ENCODE results near the gene EIF4G3. TPM values are rescaled to one million over a fixed set of nuclear protein-coding genes. Genes with fewer than 3 reads are reported as not detected.

EIF4G3 gene
- total RNA-seq, 1 donor: 58.6 TPM

DNA sequence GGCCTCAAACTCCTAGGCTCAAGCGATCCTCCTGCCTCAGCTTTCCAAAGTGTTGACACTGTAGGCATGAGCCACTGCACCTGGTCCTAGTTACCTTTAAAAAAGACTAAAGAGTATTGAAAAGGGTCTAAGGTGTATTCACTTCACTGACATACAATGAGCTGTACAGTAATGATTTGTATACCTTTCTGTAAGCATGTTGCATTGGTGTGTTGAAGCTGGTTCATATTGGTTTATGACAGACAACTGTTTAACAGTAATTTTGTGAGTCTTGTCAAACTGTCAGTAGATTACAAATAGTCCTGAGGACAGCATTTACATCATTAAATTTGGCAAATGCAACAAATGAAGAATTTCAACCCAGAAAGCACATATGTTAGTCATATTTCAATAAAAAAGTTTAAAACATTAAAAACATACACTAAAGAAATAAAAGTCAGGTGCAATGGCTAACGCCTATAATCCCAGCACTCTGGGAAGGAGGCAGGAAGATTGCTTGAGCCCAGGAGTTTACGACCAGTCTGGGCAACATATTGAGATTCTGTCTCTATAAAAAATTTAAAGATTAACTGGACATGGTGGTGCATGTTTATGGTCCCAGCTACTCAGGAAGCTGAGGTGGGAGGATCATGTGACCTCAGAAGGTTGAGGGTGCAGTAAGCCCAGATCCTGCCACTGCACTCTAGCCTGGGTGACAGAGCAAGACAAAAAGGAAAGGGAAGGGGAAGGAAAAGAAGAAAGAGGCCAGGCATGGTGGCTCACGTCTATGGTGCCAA lies 301.3 kb downstream of the EIF4G3 start:
- no peak for DNase-seq (ENCODE audit: low read depth)
- TF ChIP-seq, protein P1, sequence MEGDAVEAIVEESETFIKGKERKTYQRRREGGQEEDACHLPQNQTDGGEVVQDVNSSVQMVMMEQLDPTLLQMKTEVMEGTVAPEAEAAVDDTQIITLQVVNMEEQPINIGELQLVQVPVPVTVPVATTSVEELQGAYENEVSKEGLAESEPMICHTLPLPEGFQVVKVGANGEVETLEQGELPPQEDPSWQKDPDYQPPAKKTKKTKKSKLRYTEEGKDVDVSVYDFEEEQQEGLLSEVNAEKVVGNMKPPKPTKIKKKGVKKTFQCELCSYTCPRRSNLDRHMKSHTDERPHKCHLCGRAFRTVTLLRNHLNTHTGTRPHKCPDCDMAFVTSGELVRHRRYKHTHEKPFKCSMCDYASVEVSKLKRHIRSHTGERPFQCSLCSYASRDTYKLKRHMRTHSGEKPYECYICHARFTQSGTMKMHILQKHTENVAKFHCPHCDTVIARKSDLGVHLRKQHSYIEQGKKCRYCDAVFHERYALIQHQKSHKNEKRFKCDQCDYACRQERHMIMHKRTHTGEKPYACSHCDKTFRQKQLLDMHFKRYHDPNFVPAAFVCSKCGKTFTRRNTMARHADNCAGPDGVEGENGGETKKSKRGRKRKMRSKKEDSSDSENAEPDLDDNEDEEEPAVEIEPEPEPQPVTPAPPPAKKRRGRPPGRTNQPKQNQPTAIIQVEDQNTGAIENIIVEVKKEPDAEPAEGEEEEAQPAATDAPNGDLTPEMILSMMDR (IDR thresholded peaks at IDR 0.05; ENCODE audit: insufficient read depth, low read length): no peak
- no peak overlapping the region for H3K4me3 ChIP-seq (ENCODE audit: low read depth, low read length)

DNA sequence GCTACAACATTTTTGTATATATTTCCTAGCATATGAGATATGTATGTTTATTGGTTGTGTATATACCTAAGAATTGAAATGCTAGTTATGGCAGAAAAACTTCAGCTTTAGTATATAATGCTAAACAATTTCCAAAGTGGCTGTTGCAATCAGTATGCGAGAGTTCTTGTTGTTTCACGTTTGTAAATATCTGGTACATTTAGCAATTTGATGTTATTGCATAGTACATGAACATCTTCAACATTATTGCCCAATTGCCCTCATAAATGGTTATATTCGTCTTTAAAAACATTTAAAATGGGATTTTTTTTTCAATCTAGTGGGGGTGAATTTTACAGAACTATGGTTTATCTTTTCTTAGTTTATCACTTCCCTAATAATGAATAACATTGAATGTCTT lies 303.4 kb downstream of the EIF4G3 start:
- no peak for DNase-seq (ENCODE audit: low read depth)
- TF ChIP-seq, protein P1 (IDR thresholded peaks at IDR 0.05; ENCODE audit: insufficient read depth, low read length): no peak
- no peak overlapping the region for H3K4me3 ChIP-seq (ENCODE audit: low read depth, low read length)

- TF ChIP-seq, protein P1 (IDR thresholded peaks at IDR 0.05; ENCODE audit: insufficient read depth, low read length): no peak
- DNase-seq (ENCODE audit: low read depth): no peak
- no peak overlapping the region for H3K4me3 ChIP-seq (ENCODE audit: low read depth, low read length)
These were observed 305.3 kb downstream of the EIF4G3 start for GRCh38 chr1:20871419-20871818.

DNA sequence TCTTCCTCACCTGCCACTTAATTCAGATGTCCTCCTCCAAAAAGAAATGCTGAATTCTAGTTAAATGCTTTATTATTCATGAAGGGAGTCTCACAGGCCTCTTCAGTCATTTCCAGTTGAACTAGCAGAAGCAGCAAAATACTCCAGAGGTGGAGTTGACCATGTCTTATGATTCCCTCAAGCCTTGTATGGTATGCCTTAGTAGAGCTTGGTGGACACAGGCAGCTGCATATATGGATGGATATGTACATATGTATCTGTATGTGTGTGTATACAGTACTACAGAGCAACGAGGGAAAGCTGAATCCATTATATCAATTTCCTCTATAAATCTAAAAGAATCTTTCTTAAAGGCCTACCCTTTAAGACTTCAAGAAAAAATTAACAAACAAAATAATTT lies 306.0 kb downstream of the EIF4G3 start:
- H3K4me3 ChIP-seq (ENCODE audit: low read depth, low read length): no peak overlapping the region
- TF ChIP-seq, protein P1 (IDR thresholded peaks at IDR 0.05; ENCODE audit: insufficient read depth, low read length): no peak
- DNase-seq (ENCODE audit: low read depth): no peak

DNA sequence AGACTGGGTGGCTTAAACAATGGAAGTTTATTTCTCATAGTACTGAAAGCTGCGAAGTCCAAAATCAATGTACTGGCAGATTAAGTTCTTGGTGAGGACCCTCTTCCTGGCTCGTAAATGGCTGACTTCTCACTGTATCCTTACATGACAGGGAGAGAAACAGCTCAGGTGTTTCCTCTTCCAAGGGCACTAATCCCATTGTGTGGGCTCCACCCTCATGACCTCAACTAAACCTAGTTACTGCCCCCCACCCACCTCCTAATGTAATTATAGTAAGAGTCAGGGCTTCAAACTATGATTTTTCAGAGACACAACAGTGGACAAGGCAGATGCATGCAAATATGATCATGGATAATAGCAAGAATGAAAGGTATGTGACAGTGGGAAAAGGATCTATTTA lies 308.4 kb downstream of the EIF4G3 start:
- TF ChIP-seq, protein P1 (IDR thresholded peaks at IDR 0.05; ENCODE audit: insufficient read depth, low read length): no peak
- DNase-seq (ENCODE audit: low read depth): no peak
- no peak overlapping the region for H3K4me3 ChIP-seq (ENCODE audit: low read depth, low read length)

DNA sequence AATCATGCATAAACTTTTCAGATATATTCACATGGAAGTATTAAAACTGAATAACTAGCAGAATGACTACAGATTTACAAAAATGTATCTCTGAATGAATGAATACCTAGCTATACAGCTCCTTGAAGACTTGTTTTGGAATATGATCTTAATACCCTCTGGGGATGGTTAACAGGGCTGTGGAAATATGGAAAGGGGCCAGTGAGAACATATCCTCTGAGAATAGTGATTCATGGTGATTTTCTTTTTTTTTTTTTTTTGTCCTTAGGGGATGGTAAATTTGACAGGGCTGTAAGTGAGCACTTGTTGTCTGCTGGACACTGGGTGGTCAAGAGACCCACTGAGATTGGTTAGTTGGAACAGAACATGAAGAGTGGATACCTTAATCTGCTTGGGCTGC lies 308.9 kb downstream of the EIF4G3 start:
- peak; percentile 68 for DNase-seq (ENCODE audit: low read depth)
- H3K4me3 ChIP-seq (ENCODE audit: low read depth, low read length): no peak overlapping the region
- TF ChIP-seq, protein P1 (IDR thresholded peaks at IDR 0.05; ENCODE audit: insufficient read depth, low read length): no peak

DNA sequence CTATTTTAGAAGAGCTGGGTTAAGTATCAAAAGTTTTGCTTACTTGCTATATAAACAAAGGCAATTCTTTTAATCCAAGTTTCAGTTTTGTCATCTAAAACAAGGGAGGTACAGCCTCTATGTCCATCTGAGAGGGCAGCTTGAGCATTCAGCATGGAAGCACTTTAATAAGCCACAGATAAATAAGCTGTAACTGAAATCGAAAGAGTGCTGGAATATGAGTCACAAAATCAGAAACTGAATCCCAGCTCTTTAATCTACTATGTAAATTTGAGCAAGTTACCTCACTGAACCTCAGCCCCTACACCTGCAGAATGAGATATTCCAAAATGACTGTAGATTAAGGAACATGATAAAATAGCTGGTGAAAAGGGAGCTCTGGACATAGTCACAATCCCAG lies 309.6 kb downstream of the EIF4G3 start:
- TF ChIP-seq, protein P1 (IDR thresholded peaks at IDR 0.05; ENCODE audit: insufficient read depth, low read length): no peak
- DNase-seq (ENCODE audit: low read depth): no peak
- no peak overlapping the region for H3K4me3 ChIP-seq (ENCODE audit: low read depth, low read length)

All from fibroblast of the aortic adventitia (primary cell).